ENCODE data around the gene PLPPR3.

The PLPPR3 gene

GRCh38 chr19:840519-841206, 18.9 kb upstream of the PLPPR3 start, which contains the start of gene PRTN3:
PRTN3 (plus strand) TSS chr19:840999; CDS start chr19:841009, 10 bp downstream.
- Histone ChIP-seq H4K8ac (ENCODE audit: low read depth, low read length) (no peak within 1 kb of the TSS), H3K9me3 (replicated peaks in 1 of 2; ENCODE audit: control insufficient read depth in 2 of 2, insufficient read depth in 1 of 2, low read depth in 1 of 2, low read length in 2 of 2) (no peaks in the 10 kb centered on the region), H2BK120ac (ENCODE audit: low read depth, low read length) (no peak within 1 kb of the TSS), H3K79me1 (ENCODE audit: low read depth, low read length) (no peaks in the 10 kb centered on the region), H3K27me3 (ENCODE audit: control insufficient read depth in 3 of 3, insufficient read depth in 3 of 3, low read depth in 1 of 3, low read length in 3 of 3) (peaks cover 0 to 33% (median 13%) of the 10 kb centered on the region in 3 experiments), H4K91ac (ENCODE audit: low read depth, low read length, poor library complexity) (no peak within 1 kb of the TSS), H3K4me2 (ENCODE audit: insufficient read depth, low read length, poor library complexity, severe bottlenecking) (no peak within 1 kb of the TSS), H3K4me1 (ENCODE audit: control insufficient read depth in 2 of 2, insufficient read depth in 1 of 2, low read depth in 1 of 2, low read length in 2 of 2) (peaks cover 5 to 8% of the 10 kb centered on the region in 2 donors), H3K4me3 (ENCODE audit: low read length in 2 of 2) (peak within 1 kb of the TSS in 1 of 2 donors; percentile 18), H3K36me3 (replicated peaks in 1 of 2; ENCODE audit: control insufficient read depth in 2 of 2, insufficient read depth in 2 of 2, low read length in 2 of 2) (no peaks in the 10 kb centered on the region), H3K14ac (ENCODE audit: low read length) (no peak within 1 kb of the TSS), H2AK5ac (ENCODE audit: low read depth, low read length) (peak within 1 kb of the TSS; percentile 94), H2BK12ac (ENCODE audit: low read length) (peak within 1 kb of the TSS; percentile 41), H2BK5ac (ENCODE audit: low read length) (peak within 1 kb of the TSS; percentile 53), H3K18ac (ENCODE audit: low read length) (peak within 1 kb of the TSS; percentile 8), H3K9ac (ENCODE audit: low read depth, low read length, poor library complexity) (no peak within 1 kb of the TSS), H2BK15ac (ENCODE audit: low read length) (peak within 1 kb of the TSS; percentile 89), H3K4ac (ENCODE audit: low read length) (no peak within 1 kb of the TSS), H3K27ac (replicated peaks; ENCODE audit: low read length) (no peak within 1 kb of the TSS), H2AFZ (ENCODE audit: low read length) (no peak within 1 kb of the TSS), H3K23ac (ENCODE audit: low read depth, low read length, poor library complexity) (peak within 1 kb of the TSS; percentile 43)
- no CpG with 5 or more reads among the region's 24 CpGs for WGBS, 2 donors (ENCODE audit: extremely low coverage in 2 of 2, insufficient read length in 2 of 2, insufficient replicate concordance in 1 of 2)
- DNase-seq (ENCODE audit: low spot score), result no peak

- Histone ChIP-seq H2AFZ (ENCODE audit: low read length) (peak overlapping the region; percentile 77), H3K23ac (ENCODE audit: low read depth, low read length, poor library complexity) (no peak overlapping the region), H3K79me1 (ENCODE audit: low read depth, low read length) (no peaks in the 10 kb centered on the region), H2BK15ac (ENCODE audit: low read length) (no peak overlapping the region), H4K8ac (ENCODE audit: low read depth, low read length) (no peak overlapping the region), H2BK12ac (ENCODE audit: low read length) (no peak overlapping the region), H2BK120ac (ENCODE audit: low read depth, low read length) (no peak overlapping the region), H3K18ac (ENCODE audit: low read length) (no peak overlapping the region), H2BK5ac (ENCODE audit: low read length) (no peak overlapping the region), H3K4me2 (ENCODE audit: insufficient read depth, low read length, poor library complexity, severe bottlenecking) (no peak overlapping the region), H3K9ac (ENCODE audit: low read depth, low read length, poor library complexity) (no peak overlapping the region), H3K27ac (replicated peaks; ENCODE audit: low read length) (no peak overlapping the region), H3K4me1 (ENCODE audit: control insufficient read depth in 2 of 2, insufficient read depth in 1 of 2, low read depth in 1 of 2, low read length in 2 of 2) (peaks cover 0 to 3% of the 10 kb centered on the region in 2 donors), H3K27me3 (ENCODE audit: control insufficient read depth in 3 of 3, insufficient read depth in 3 of 3, low read depth in 1 of 3, low read length in 3 of 3) (peaks cover 0 to 4% (median 0%) of the 10 kb centered on the region in 3 experiments), H3K14ac (ENCODE audit: low read length) (no peak overlapping the region), H2AK5ac (ENCODE audit: low read depth, low read length) (peak overlapping the region; percentile 63), H3K36me3 (replicated peaks in 1 of 2; ENCODE audit: control insufficient read depth in 2 of 2, insufficient read depth in 2 of 2, low read length in 2 of 2) (no peaks in the 10 kb centered on the region), H3K9me3 (replicated peaks in 1 of 2; ENCODE audit: control insufficient read depth in 2 of 2, insufficient read depth in 1 of 2, low read depth in 1 of 2, low read length in 2 of 2) (no peaks in the 10 kb centered on the region), H3K4me3 (ENCODE audit: low read length in 2 of 2) (no peak overlapping the region), H3K4ac (ENCODE audit: low read length) (no peak overlapping the region), H4K91ac (ENCODE audit: low read depth, low read length, poor library complexity) (no peak overlapping the region)
- WGBS, 2 donors (ENCODE audit: extremely low coverage in 2 of 2, insufficient read length in 2 of 2, insufficient replicate concordance in 1 of 2), result no CpG with 5 or more reads among the region's 36 CpGs
- DNase-seq (ENCODE audit: low spot score), result no peak
These were observed 13.6 kb upstream of the PLPPR3 start for GRCh38 chr19:835210-835810.

GRCh38 chr19:834216-834615, 12.5 kb upstream of the PLPPR3 start:
- WGBS, 2 donors (ENCODE audit: extremely low coverage in 2 of 2, insufficient read length in 2 of 2, insufficient replicate concordance in 1 of 2), result no CpG with 5 or more reads among the region's 24 CpGs
- Histone ChIP-seq H3K4me2 (ENCODE audit: insufficient read depth, low read length, poor library complexity, severe bottlenecking) (no peak overlapping the region), H2BK12ac (ENCODE audit: low read length) (peak overlapping the region; percentile 90), H2BK120ac (ENCODE audit: low read depth, low read length) (no peak overlapping the region), H3K23ac (ENCODE audit: low read depth, low read length, poor library complexity) (peak overlapping the region; percentile 85), H2AK5ac (ENCODE audit: low read depth, low read length) (no peak overlapping the region), H3K27ac (replicated peaks; ENCODE audit: low read length) (no peak overlapping the region), H3K14ac (ENCODE audit: low read length) (peak overlapping the region; percentile 82), H4K91ac (ENCODE audit: low read depth, low read length, poor library complexity) (peak overlapping the region; percentile 92), H2AFZ (ENCODE audit: low read length) (peak overlapping the region; percentile 66), H2BK5ac (ENCODE audit: low read length) (no peak overlapping the region), H3K36me3 (replicated peaks in 1 of 2; ENCODE audit: control insufficient read depth in 2 of 2, insufficient read depth in 2 of 2, low read length in 2 of 2) (no peaks in the 10 kb centered on the region), H3K9me3 (replicated peaks in 1 of 2; ENCODE audit: control insufficient read depth in 2 of 2, insufficient read depth in 1 of 2, low read depth in 1 of 2, low read length in 2 of 2) (no peaks in the 10 kb centered on the region), H3K27me3 (ENCODE audit: control insufficient read depth in 3 of 3, insufficient read depth in 3 of 3, low read depth in 1 of 3, low read length in 3 of 3) (peaks cover 0 to 2% (median 0%) of the 10 kb centered on the region in 3 experiments), H3K4me1 (ENCODE audit: control insufficient read depth in 2 of 2, insufficient read depth in 1 of 2, low read depth in 1 of 2, low read length in 2 of 2) (peaks cover 0 to 3% of the 10 kb centered on the region in 2 donors), H2BK15ac (ENCODE audit: low read length) (peak overlapping the region; percentile 92), H3K4ac (ENCODE audit: low read length) (no peak overlapping the region), H3K79me1 (ENCODE audit: low read depth, low read length) (no peaks in the 10 kb centered on the region), H3K18ac (ENCODE audit: low read length) (peak overlapping the region; percentile 65), H3K4me3 (ENCODE audit: low read length in 2 of 2) (no peak overlapping the region), H4K8ac (ENCODE audit: low read depth, low read length) (no peak overlapping the region), H3K9ac (ENCODE audit: low read depth, low read length, poor library complexity) (peak overlapping the region; percentile 86)
- DNase-seq (ENCODE audit: low spot score), result no peak

Data from neuronal stem cell (in vitro differentiated cells).